SH-SY5Y (cell line): Measurements from ENCODE around the gene RAD51B.

Experiments used
- GATA2 ChIP-seq: IDR thresholded peaks from 2 replicates; pipeline ENCODE4 v1.6.1; 2011; ENCODE audit warnings: mild to moderate bottlenecking, low read depth, low read length
- GATA3 ChIP-seq: IDR thresholded peaks from 2 replicates; pipeline ENCODE4 v1.6.1; 2011; ENCODE audit warnings: low read depth, mild to moderate bottlenecking, low read length, moderate library complexity

Gene RAD51B

GRCh38 chr14:68688872-68689371, 869.3 kb downstream of the RAD51B start:
- no peak for TF ChIP-seq GATA2
- TF ChIP-seq GATA3: no peak

DNA sequence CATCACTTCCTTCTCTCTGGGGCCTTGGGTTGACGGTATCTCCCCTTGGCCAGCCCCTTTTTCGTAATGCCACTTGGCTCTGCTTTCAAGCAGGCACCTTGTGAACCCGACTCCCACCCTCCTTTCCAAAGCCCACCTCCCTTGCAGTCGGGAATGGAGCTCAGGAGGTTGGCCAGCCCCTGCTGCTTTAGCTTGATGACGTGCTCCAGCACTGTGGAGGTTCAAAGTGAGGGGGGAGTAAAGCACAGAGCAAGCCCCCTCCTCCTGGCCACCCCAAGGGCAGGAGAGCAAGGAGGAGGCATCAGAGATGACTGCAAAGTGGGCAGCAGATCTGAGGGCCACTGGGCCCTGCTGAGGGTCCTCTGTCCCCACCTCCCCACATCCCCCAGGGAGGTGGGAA, 869.9 kb downstream of the RAD51B start:
- TF ChIP-seq GATA3 (no peak), GATA2 (no peak)

DNA sequence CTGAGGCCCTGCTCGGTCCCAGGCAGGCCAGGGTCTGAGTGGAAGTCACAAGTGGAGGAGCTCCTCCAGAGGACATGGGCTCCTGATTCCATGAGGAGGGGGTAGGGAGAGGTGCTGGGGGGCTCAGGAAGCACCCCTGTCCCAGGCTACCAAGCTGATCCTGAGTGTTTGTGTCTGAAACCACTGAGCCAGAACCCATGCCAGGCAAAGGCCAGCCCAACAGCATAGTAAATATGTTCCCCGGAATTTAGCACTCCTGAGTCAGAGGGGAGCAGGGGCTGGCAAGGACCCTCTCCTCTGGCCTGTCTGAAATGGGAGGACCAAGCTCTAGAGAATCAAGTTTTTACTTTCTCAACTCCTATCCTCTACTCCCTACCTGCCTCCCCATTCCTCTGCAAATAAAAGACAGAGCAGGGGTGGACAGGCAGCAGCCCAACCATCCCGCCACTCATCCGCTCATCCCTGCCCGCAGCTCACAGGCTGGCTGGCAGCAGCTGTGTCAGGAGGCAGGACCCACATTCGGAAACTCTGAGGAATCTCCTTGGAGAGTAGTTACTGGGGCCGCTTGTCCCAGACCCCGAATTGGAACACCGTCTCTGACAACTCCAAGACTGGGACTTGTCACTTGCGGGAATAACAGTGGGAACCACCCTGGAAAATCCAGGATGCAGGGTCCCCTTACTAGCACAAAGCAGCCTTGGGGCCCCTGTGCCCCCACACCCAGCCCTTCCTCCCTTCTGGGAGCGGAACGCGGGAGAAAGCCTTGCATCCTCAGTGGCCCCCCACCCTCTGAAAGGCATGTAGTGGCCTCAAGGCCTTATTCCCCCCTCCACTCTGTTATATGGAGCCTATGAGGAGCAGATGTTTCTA, 870.7 kb downstream of the RAD51B start:
- TF ChIP-seq GATA3 (no peak), GATA2 (no peak)

GRCh38 chr14:68691031-68691791, 871.6 kb downstream of the RAD51B start:
- TF ChIP-seq GATA3 (no peak), GATA2 (no peak)

DNA sequence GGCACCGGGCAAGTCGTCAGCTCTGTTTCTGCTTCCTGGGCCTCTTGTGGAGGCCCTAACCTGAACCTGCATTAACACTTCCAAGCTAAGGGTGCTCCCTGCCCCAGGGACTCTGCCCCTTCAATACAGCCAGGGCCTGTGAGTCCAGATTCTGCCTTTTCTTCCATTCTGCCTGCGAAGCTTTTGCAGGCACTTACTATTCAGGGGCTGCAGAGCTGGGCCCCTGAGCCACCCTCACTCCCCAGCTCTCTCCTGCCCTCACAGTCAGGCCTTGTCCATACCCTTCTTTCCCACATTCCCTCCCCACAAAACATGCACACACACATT, 872.2 kb downstream of the RAD51B start:
- TF ChIP-seq GATA3 (no peak), GATA2 (no peak)

DNA sequence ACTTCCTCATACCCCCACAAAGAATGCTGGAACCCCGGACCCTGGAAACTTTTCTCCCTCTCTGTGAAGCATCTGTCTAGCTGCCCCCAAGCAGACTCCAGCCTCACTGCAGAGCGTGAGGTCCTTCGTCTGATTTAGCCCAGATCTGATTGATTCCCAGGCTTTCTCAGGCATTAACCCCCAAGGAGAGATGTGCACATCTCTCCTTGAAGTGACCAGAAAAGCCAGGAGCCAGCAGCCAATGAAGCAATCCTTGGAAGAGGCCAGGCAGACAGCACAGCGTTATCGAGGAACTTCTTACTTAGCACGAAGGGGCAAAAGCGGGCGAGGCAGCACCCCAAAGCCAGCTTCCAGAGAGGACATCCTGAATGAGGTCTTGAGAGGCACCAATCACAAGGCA, 872.6 kb downstream of the RAD51B start:
- TF ChIP-seq GATA2: no peak
- no peak for TF ChIP-seq GATA3

GRCh38 chr14:68692916-68693771, 873.6 kb downstream of the RAD51B start:
- no peak for TF ChIP-seq GATA2
- no peak for TF ChIP-seq GATA3

GRCh38 chr14:68693926-68694325, 874.3 kb downstream of the RAD51B start:
- TF ChIP-seq GATA3: no peak
- TF ChIP-seq GATA2: no peak

GRCh38 chr14:68694516-68695235, 875.1 kb downstream of the RAD51B start:
- no peak for TF ChIP-seq GATA2
- no peak for TF ChIP-seq GATA3

GRCh38 chr14:68695326-68695768, 875.8 kb downstream of the RAD51B start:
- no peak for TF ChIP-seq GATA3
- no peak for TF ChIP-seq GATA2

DNA sequence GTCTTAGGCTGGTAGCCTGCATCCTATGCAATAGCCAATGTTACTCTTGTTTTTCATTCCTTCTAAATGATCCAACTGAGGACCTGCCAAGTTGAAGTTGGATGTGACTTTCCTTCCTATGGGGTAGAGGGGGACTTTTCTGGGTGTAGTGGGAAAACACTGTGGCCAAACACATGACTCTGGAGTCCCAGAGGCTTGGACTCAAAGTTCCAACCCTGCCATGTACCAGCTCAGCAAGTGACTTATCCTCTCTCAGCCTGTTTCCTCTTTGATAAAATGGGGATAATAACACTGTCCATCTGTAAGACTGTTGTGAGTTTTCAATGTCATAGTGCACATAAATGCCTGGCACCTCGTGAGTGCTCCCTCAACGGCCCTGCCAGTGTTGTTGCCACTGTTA, 876.3 kb downstream of the RAD51B start:
- TF ChIP-seq GATA2 (no peak), GATA3 (no peak)

DNA sequence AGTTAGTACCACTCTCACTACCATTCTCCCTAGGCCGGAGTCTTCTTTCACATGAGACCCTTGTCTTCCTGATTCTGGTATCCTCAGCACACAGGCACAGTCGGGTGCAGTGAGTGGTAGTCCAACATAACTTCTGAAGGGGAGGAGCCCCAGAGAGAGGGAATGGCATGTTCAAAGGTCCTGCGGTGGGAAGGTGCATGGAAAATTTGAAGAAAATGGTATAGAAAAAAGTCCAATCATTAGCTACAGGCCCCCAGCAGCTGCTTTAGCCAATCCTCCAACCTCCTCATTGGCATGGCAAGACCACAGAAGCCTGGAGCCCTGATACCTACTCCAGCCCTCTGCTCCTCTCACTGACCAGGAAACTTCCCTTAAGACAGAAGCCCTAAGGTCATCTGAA, 876.7 kb downstream of the RAD51B start:
- TF ChIP-seq GATA3 (no peak), GATA2 (no peak)

GRCh38 chr14:68696721-68697495, 877.3 kb downstream of the RAD51B start:
- no peak for TF ChIP-seq GATA3
- TF ChIP-seq GATA2: no peak
